Choroid plexus epithelial cell (primary cell): ENCODE data around the gene RAB36.
A peak's percentile ranks its signal among the peaks of the same experiment; 100 is the strongest.

Experiments used
- DNase-seq: peaks from one replicate; pipeline ENCODE4 v3.0.0-alpha.2; 2010; ENCODE audit warnings: low read depth
- H3K4me3 ChIP-seq: 2 replicates; pipeline ENCODE4 v1.5.1; 2011; ENCODE audit warnings: low read depth, mild to moderate bottlenecking, control low read depth, low read length, moderate library complexity
- CTCF ChIP-seq: conservative IDR thresholded peaks from 2 replicates; pipeline ENCODE4 v1.5.1; 2011; ENCODE audit warnings: low read depth, mild to moderate bottlenecking, control low read depth, inconsistent platforms, low read length, moderate library complexity

Gene RAB36

DNA sequence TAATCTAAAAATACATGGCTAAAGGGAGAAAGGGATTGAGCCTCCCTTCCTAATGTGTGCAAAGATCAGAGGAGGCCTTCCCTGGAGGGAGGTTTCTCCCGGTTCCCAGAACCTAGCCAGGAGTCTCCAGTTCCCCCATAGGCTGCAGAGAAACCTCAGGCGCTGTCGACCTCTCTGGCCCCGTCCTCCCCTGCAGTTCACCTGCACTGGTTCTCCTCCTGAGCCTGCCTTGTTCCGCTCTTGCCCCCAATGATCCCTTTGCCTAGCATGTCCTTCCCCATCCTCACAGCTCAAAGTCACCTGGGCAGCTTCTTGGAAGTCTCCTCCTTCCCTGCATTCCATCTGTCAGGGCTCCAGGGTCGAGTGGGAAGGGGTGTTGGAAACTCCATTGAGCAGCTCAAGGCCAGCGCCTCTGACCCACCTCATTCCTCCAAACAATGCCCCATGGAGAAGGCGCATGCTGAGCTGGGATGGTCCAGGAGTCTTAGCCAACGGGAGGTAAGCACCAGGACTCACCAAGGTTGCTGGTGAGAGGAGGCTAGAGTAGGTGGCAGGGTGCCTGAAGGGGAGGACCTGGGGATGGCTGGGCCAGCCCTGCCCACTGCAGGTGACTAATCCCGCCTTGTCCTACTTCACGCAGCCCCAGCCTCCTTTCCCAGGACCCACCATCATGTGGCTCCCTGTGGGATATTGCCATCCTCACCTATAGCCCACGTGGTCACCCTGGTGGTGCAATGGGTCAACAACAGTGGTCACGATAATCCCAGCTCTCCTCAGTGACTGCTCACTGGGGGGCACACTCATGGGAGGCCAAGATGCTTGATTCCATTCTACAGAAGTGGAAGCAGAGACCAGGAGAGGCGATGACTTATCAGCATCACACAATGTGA is 18.9 kb upstream of the RAB36 start:
- no peak for TF ChIP-seq CTCF

DNA sequence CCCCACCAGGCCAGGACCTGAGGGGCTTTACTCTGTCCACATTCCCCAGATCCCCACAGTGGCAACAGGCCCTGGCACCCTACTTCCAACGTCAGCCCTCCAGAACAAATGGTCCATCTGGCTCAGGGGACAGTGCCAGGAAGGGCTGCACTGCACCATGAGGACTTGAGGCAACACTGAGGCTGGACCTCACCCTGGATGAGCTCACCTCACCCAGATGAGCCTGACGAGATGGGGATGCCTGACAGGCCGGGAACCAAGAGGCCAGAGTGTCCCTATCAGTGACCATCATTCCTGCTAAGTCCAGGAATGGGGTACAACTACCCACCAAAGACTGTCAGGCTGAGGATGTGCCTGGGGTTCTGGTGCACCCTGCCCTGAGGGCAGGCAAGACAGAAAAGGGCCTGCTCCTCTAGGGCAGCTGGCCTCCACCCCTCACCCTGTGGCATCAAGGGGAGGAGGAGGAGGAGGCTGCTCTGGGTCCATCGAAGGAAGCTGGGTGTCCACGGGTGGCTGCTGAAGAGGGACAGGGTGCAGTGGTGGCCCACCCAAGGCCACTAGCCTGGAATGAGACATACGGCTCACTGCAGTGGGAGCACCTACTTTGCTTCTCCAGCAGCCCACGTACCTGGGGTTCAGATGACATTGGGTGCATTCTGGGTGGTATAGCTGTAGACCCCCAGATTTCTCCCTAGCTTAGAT is 18.1 kb upstream of the RAB36 start:
- H3K4me3 ChIP-seq: no peak overlapping the region
- TF ChIP-seq CTCF: no peak
- DNase-seq: no peak

More for the DNA sequence above, 18.9 kb upstream of the RAB36 start:
- DNase-seq: no peak
- H3K4me3 ChIP-seq: no peak overlapping the region

DNA sequence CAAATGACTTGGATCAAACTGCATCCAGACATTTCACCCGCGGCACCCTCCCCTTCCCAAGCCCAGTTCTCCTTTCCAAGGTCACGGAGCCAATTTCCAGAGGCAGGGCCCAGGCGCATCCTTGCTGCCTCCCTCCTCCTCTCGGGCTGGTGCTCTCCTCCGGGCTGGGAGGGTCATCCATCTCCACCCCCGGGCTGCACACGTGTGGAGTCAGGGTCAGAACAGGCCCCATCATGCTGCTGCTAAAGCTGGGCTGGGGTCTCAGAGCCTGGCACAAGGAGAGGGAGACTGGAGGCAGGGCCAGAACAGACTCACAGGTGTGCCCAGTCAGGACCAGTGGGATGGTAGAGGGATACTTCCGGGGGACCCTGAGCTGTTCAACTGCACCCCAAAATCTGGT is 17.5 kb upstream of the RAB36 start:
- no peak for DNase-seq
- H3K4me3 ChIP-seq: no peak overlapping the region
- TF ChIP-seq CTCF: no peak

DNA sequence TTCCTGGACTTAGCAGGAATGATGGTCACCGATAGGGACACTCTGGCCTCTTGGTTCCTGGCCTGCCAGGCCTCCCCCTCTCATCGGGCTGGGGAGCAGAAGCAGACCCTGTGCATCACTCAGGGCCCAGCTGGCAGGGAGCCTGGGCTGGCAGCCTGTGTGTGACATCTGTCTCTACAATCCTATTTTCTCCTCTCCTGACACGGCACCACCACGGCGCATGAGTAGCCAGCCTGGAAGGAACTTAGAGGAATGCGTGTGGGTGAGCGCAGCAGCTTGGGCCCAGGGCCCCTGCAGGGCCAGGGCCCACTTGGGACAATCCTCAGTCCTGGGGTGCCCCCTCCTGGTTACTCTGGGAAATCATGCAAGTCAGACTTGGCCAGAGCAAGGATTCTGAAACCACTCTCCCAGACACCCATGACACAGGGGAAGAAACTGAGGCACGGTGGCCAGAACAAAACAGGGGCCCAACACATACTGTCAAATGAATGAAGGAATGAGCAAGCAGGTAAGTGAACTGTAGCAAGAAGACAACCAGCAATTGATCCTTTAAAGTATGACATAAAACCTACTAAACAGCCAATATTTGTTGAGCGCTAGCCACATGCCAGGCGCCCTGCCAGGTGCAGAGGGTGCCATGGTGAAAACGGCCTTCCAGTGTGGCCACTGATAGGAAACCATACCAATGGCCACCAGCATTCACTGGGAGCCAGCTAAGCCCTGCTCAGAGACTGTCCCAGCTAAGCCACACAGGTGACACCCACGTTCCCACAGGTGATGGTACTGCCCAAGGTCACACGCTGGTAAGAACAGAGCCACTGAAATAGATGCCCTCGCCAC is 16.8 kb upstream of the RAB36 start:
- H3K4me3 ChIP-seq: no peak overlapping the region
- TF ChIP-seq CTCF: peak; percentile 89
- peak; percentile 92 for DNase-seq

- no peak overlapping the region for H3K4me3 ChIP-seq
- DNase-seq: no peak
- no peak for TF ChIP-seq CTCF
These were observed 16.1 kb upstream of the RAB36 start for GRCh38 chr22:23129149-23129548.

DNA sequence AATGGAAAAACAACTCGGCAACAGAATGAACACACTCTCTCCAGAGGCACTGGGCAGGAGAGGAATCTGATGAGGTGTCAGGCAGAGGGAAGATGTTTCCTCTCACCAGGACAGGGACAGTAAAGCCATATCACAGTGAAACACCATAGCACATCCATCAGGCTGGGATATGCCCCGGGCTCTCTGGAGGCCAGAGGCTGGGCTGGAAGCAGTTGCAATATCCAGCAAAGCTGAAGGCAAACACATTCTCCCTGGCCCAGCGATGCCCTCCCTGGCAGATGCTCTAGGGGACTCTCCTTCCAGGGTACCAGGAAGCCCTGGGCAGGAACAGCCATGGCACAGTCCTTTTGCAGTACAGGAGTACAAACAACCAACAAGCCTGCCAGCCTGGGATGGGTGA is 14.6 kb upstream of the RAB36 start:
- no peak for DNase-seq
- H3K4me3 ChIP-seq: no peak overlapping the region
- TF ChIP-seq CTCF: no peak
